IPS-15b (cell line): ENCODE results near the gene OR4K17.
"Not testable (repeated sequence)": the region's sequence is repeated elsewhere in the genome, so short reads cannot be mapped to it uniquely, and the experiment has no call there.

ENCODE experiments used
- H3K27me3 ChIP-seq: one replicate; pipeline ENCODE4 v1.6.1; 2013; ENCODE audit warnings: low read length; ENCODE audit not compliant: control insufficient read depth, insufficient read depth
- H3K36me3 ChIP-seq: one replicate; pipeline ENCODE4 v1.6.1; 2013; ENCODE audit warnings: low read length; ENCODE audit not compliant: control insufficient read depth, insufficient read depth
- H3K4me1 ChIP-seq: one replicate; pipeline ENCODE4 v1.6.1; 2013; ENCODE audit warnings: mild to moderate bottlenecking, low read length; ENCODE audit not compliant: control insufficient read depth, insufficient read depth
- H3K4me3 ChIP-seq: one replicate; pipeline ENCODE4 v1.5.1; 2013; ENCODE audit warnings: low read depth, low read length
- H3K9ac ChIP-seq: one replicate; pipeline ENCODE4 v1.6.1; 2013; ENCODE audit warnings: low read depth, mild to moderate bottlenecking, low read length
- H3K9me3 ChIP-seq: one replicate; pipeline ENCODE4 v1.6.1; 2013; ENCODE audit warnings: mild to moderate bottlenecking, low read length; ENCODE audit not compliant: control insufficient read depth, insufficient read depth

OR4K17 gene, protein sequence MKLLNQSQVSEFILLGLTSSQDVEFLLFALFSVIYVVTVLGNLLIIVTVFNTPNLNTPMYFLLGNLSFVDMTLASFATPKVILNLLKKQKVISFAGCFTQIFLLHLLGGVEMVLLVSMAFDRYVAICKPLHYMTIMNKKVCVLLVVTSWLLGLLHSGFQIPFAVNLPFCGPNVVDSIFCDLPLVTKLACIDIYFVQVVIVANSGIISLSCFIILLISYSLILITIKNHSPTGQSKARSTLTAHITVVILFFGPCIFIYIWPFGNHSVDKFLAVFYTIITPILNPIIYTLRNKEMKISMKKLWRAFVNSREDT

DNA sequence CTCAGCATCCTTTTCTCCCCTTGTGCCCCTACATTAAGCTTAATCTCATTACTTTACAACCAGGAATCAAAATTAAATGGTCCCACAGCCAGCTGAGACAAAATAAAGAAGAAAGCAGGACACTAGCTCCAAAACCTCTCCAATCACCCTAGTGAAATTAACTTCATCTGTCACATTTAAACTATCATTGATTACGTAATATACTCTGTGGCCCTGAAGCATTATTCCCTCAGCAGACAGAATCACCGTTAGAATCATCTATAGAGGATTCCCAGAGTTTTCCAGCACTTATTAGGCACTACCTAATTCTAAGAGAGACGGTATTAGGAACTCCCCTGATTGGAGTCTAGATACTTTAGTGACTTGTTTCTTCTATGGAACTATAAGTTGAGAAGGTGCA, at the start of gene OR4K17:
Gene OR4K17 (plus strand): TSS at position 302 of the 400 bp plus-strand sequence. CDS start 6,761 bp downstream, outside the sequence.
- H3K27me3 ChIP-seq: no peaks in the 10 kb centered on the region
- H3K36me3 ChIP-seq: no peaks in the 10 kb centered on the region
- H3K9me3 ChIP-seq: no peaks in the 10 kb centered on the region
- H3K9ac ChIP-seq: no peak within 1 kb of the TSS
- no peak within 1 kb of the TSS for H3K4me3 ChIP-seq
- H3K4me1 ChIP-seq: no peaks in the 10 kb centered on the region

DNA sequence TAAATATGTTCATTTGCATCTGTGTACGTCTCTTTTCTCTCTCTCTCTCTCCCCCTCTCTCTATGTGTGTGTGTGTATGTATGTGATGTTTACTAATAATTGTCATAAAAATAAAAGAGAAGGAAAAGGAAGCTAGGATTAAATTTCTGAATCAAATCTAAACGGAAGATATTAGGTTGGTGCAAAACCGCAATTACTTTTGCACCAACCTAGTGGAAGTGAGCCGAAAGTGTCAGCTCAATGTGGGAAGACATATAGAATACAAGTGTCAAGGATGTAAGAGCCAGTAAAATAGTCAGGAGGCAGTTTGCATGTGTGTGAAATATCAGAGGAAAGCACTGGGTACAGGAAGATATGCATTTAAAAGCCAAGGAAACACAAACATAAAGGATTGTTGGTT, 18.5 kb upstream of the OR4K17 start:
- no peaks in the 10 kb centered on the region for H3K9me3 ChIP-seq
- H3K36me3 ChIP-seq: no peaks in the 10 kb centered on the region
- H3K9ac ChIP-seq: no peak overlapping the region
- H3K27me3 ChIP-seq: no peaks in the 10 kb centered on the region
- H3K4me3 ChIP-seq: no peak overlapping the region
- no peaks in the 10 kb centered on the region for H3K4me1 ChIP-seq

DNA sequence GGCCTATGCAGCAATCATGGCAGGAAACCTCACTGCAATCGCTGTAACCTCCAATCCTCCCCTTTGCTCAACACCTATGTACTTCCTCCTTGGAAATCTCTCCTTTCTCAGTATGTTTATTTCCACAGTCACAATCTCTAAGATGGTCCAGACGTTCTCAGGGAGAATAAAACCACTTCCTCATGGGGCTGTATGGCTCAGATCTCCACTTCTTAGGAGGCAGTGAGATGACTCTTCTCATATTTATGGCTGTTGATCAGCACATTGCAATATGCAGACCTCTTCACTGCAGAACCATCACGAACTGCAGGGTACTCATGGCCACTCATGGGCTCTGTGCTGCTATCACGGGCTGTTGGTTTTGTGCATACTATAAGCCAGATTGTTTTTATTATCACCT, 17.1 kb upstream of the OR4K17 start:
- no peaks in the 10 kb centered on the region for H3K4me1 ChIP-seq
- no peaks in the 10 kb centered on the region for H3K36me3 ChIP-seq
- H3K9me3 ChIP-seq: no peaks in the 10 kb centered on the region
- H3K9ac ChIP-seq: no peak overlapping the region
- H3K4me3 ChIP-seq: no peak overlapping the region
- H3K27me3 ChIP-seq: no peaks in the 10 kb centered on the region

DNA sequence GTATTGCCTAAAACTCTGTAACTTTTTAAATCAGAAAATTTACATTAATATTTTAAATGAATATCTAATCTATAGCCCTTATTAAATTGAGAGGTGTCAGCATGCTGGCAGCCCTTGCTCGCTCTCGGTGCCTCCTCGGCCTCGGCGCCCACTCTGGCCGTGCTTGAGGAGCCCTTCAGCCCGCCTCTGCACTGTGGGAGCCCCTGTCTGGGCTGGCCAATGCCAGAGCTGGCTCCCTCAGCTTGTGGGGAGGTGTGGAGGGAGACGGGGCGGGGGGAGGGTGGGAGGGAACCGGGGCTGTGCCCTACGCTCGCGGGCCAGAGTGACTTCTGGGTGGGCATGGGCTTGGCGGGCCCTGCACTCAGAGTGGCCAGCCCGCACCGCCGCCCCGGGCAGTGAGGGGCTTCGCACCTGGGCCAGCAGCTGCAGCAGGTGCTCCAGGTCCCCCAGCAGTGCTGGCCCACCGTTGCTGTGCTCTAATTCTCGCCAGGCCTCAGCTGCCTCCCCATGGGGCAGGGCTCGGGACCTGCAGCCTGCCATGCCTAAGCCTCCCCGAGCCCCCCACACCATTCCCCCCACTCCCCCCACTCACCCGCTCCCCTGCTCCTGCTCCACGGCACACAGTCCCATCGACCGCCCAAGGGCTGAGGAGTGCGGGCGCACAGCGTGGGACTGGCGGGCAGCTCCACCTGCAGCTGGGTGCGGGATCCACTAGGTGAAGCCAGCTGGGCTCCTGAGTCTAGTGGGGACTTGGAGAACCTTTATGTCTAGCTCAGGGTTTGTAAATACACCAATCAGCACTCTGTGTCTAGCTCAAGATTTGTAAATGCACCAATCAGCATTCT, 11.4 kb upstream of the OR4K17 start:
- H3K9ac ChIP-seq: not testable (repeated sequence)
- H3K9me3 ChIP-seq: peaks cover 11% of the 10 kb centered on the region

DNA sequence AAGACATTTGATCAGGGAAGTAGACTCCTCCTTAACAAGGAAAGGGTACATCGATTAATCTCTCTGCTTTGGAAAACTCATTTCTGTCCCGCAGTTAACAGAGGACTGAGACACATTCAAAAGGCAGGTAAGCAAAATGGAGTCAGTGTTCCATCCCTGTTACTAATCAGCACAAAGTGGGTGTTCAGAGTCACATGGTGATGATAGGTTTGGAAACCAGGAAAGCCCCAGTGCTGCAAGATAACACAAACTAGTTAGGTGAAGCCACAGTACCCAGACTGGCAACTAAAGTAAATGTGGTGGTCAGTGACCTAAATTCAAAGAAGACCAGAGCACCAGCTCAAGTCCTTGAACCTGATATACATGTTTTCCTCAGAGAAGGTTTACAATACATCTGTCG, 1.8 kb downstream of the OR4K17 start:
- no peak overlapping the region for H3K4me3 ChIP-seq
- H3K27me3 ChIP-seq: no peaks in the 10 kb centered on the region
- H3K9me3 ChIP-seq: peaks cover 4% of the 10 kb centered on the region
- H3K36me3 ChIP-seq: no peaks in the 10 kb centered on the region
- H3K4me1 ChIP-seq: no peaks in the 10 kb centered on the region
- no peak overlapping the region for H3K9ac ChIP-seq

More for the DNA sequence above, 11.4 kb upstream of the OR4K17 start:
- H3K4me3 ChIP-seq, H3K36me3 ChIP-seq, H3K27me3 ChIP-seq, H3K4me1 ChIP-seq: not testable (repeated sequence)

DNA sequence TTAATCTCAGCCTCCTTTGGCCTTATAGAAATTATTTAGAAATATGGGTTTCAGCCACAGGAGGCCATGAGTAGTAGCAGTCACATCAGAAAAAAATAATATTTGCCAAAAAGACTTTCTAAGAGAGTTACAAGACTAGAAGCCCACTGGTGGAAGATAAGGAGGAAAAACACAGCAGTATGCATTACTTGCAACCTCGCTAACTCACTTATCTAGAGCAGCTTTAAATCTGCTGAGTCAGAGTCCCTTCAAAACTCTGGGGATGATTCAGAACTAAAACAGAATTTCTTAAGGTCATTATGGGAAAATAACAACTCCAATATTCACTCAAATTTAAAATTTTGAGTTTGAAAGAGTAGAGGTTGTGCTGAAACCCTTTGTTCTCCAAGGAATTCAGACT, 6.2 kb downstream of the OR4K17 start:
- H3K4me1 ChIP-seq: no peaks in the 10 kb centered on the region
- no peak overlapping the region for H3K9ac ChIP-seq
- H3K27me3 ChIP-seq: no peaks in the 10 kb centered on the region
- no peaks in the 10 kb centered on the region for H3K36me3 ChIP-seq
- H3K4me3 ChIP-seq: no peak overlapping the region
- peaks cover 19% of the 10 kb centered on the region for H3K9me3 ChIP-seq

DNA sequence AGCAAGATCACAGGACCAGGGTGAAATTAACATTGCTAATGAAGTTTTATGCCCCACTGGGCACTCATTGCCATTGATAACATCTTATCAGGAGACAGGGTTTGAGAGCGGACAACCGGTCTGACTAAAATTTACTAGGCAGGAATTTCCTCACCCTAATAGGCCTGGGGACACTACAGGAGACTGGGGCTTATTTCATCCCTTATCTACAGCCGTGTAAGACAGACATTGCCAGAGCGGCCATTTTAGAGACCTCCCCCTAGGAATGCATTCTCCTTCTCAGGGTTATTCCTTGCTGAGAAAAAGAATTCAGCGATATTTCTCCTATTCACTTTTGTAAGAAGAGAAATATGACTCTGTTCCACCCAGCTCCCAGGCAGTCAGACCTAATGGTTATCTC, 8.3 kb downstream of the OR4K17 start:
- Histone ChIP-seq H3K9ac (no peak overlapping the region), H3K4me1 (no peaks in the 10 kb centered on the region), H3K4me3 (no peak overlapping the region), H3K9me3 (peaks cover 19% of the 10 kb centered on the region), H3K36me3 (no peaks in the 10 kb centered on the region), H3K27me3 (no peaks in the 10 kb centered on the region)

DNA sequence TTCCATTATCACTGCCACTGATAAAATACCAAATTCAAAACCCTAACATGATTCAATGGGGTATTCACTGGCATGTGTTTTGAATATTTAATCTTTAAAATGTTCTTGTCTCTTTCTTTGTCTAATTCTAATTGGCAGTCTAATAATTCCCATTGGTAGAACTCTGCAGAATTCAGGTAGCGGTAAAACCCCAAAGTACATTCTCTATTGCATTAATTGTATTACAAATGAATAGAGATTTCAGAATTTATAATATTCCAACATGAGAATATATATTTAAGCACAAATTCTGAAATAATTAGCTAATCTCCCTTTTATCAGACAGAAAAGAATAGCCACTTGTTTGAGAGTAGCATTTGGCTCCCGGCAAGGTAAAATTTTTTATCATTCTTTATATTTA, 28.0 kb downstream of the OR4K17 start, which contains the start of gene OR4N5:
Gene OR4N5 (plus strand): TSS at position 301 of the 400 bp plus-strand sequence. CDS start 4,916 bp downstream, outside the sequence.
- no peaks in the 10 kb centered on the region for H3K27me3 ChIP-seq
- peaks cover 11% of the 10 kb centered on the region for H3K9me3 ChIP-seq
- H3K36me3 ChIP-seq: no peaks in the 10 kb centered on the region
- H3K4me1 ChIP-seq: no peaks in the 10 kb centered on the region
- H3K9ac ChIP-seq: no peak within 1 kb of the TSS
- H3K4me3 ChIP-seq: no peak within 1 kb of the TSS

DNA sequence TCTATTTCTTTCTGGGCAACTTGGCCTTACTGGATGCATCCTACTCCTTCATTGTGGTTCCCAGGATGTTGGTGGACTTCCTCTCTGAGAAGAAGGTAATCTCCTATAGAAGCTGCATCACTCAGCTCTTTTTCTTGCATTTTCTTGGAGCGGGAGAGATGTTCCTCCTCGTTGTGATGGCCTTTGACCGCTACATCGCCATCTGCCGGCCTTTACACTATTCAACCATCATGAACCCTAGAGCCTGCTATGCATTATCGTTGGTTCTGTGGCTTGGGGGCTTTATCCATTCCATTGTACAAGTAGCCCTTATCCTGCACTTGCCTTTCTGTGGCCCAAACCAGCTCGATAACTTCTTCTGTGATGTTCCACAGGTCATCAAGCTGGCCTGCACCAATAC, 33.4 kb downstream of the OR4K17 start:
- no peaks in the 10 kb centered on the region for H3K27me3 ChIP-seq
- H3K4me1 ChIP-seq: no peaks in the 10 kb centered on the region
- H3K9me3 ChIP-seq: peaks cover 21% of the 10 kb centered on the region
- H3K36me3 ChIP-seq: no peaks in the 10 kb centered on the region
- H3K9ac ChIP-seq: no peak overlapping the region
- H3K4me3 ChIP-seq: no peak overlapping the region

DNA sequence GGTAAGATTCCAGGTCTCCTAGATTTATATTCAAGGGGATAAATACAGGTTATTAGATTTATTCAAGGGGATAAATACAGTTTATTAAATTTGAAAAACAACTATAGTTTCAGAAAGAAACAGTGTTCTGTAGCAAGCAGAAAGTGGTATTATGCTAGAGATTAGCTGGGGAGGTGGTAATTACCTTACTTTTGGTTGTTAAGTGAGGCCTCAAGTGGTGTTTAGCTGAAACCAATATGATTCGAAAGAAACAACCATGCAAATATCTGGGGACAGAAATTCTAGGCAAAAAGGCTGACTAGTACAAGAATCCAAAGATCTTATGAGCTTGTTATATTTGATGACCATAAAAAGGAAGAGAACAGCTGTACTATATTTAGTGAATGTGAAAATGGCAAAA, 34.3 kb downstream of the OR4K17 start:
- Histone ChIP-seq H3K36me3 (no peaks in the 10 kb centered on the region), H3K4me1 (no peaks in the 10 kb centered on the region), H3K9me3 (peaks cover 21% of the 10 kb centered on the region), H3K9ac (no peak overlapping the region), H3K27me3 (no peaks in the 10 kb centered on the region), H3K4me3 (no peak overlapping the region)

DNA sequence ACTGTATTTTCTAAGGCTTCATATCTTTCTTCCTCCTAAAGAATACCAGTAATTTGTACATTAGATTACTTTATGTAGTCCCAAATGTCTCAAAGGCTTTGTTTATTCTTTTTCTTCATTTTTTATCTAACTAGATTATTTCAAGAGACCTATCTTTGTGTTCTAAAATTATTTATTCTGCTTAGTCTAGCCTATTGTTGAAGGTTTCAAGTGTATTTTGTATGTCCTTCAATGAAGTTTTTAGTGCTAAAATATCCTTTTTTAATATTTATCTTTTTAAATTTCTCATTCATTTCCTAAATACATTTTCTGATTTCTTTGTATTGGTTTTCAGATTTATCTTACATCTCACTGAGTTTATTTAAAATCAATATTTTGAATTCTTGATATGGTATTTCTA, 53.9 kb downstream of the OR4K17 start:
- H3K4me3 ChIP-seq: no peak overlapping the region
- H3K9ac ChIP-seq: no peak overlapping the region
- no peaks in the 10 kb centered on the region for H3K27me3 ChIP-seq
- H3K9me3 ChIP-seq: peaks cover 14% of the 10 kb centered on the region
- no peaks in the 10 kb centered on the region for H3K36me3 ChIP-seq
- H3K4me1 ChIP-seq: no peaks in the 10 kb centered on the region

DNA sequence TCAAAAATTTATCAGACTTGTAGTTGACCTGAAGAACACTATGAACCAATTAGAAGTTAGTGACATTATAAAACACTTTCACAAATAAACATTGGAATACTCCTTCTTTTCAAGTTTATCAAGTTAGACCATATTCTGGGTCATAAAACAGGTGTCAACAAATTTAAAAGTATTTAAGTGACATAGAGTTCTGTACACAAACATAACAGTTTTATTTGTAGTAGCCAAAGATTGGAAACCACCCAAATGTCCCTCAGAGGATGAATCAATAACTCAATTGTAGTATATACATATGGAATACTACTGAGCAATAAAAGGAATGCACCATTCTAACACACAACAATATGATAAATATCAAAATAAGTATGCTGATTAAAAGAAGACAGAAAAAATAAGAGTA, 56.6 kb downstream of the OR4K17 start:
- no peaks in the 10 kb centered on the region for H3K4me1 ChIP-seq
- H3K4me3 ChIP-seq: no peak overlapping the region
- no peaks in the 10 kb centered on the region for H3K27me3 ChIP-seq
- peaks cover 10% of the 10 kb centered on the region for H3K9me3 ChIP-seq
- H3K36me3 ChIP-seq: no peaks in the 10 kb centered on the region
- no peak overlapping the region for H3K9ac ChIP-seq
